ENCODE data around the gene KIZ.
A peak's percentile ranks its signal among the peaks of the same experiment; 100 is the strongest.

The KIZ gene

GRCh38 chr20:21177767-21178166 lies 51.9 kb downstream of the KIZ start:
- no peak for DNase-seq (ENCODE audit: low read depth)

- DNase-seq (ENCODE audit: low read depth): peak; percentile 54
Measured at GRCh38 chr20:21179757-21180156, 53.9 kb downstream of the KIZ start.

- no peak for DNase-seq (ENCODE audit: low read depth)
Measured at GRCh38 chr20:21180248-21180647, 54.4 kb downstream of the KIZ start.

- no peak for DNase-seq (ENCODE audit: low read depth)
Measured at GRCh38 chr20:21181028-21181427, 55.1 kb downstream of the KIZ start.

- peak; percentile 52 for DNase-seq (ENCODE audit: low read depth)
Measured at GRCh38 chr20:21182832-21183563, 57.1 kb downstream of the KIZ start.

- DNase-seq (ENCODE audit: low read depth): no peak
Measured at GRCh38 chr20:21183722-21184121, 57.8 kb downstream of the KIZ start.

GRCh38 chr20:21184819-21185218 lies 58.9 kb downstream of the KIZ start:
- no peak for DNase-seq (ENCODE audit: low read depth)

GRCh38 chr20:21185849-21186248 lies 60.0 kb downstream of the KIZ start:
- DNase-seq (ENCODE audit: low read depth): no peak

- DNase-seq (ENCODE audit: low read depth): no peak
Measured at GRCh38 chr20:21189761-21190523, 64.1 kb downstream of the KIZ start.

GRCh38 chr20:21190869-21191268 lies 65.0 kb downstream of the KIZ start:
- DNase-seq (ENCODE audit: low read depth): no peak

- DNase-seq (ENCODE audit: low read depth): no peak
Measured at GRCh38 chr20:21191839-21192238, 66.0 kb downstream of the KIZ start.

- no peak for DNase-seq (ENCODE audit: low read depth)
Measured at GRCh38 chr20:21202259-21202658, 76.4 kb downstream of the KIZ start.

- DNase-seq (ENCODE audit: low read depth): no peak
Measured at GRCh38 chr20:21203088-21203656, 77.3 kb downstream of the KIZ start.

- no peak for DNase-seq (ENCODE audit: low read depth)
Measured at GRCh38 chr20:21206584-21206983, 80.7 kb downstream of the KIZ start.

- DNase-seq (ENCODE audit: low read depth): no peak
Measured at GRCh38 chr20:21208999-21209398, 83.1 kb downstream of the KIZ start.

GRCh38 chr20:21209668-21210067 lies 83.8 kb downstream of the KIZ start:
- no peak for DNase-seq (ENCODE audit: low read depth)

- DNase-seq (ENCODE audit: low read depth): no peak
Measured at GRCh38 chr20:21213691-21214090, 87.8 kb downstream of the KIZ start.

- no peak for DNase-seq (ENCODE audit: low read depth)
Measured at GRCh38 chr20:21214431-21214830, 88.5 kb downstream of the KIZ start.

GRCh38 chr20:21219686-21220085 lies 93.8 kb downstream of the KIZ start:
- no peak for DNase-seq (ENCODE audit: low read depth)

GRCh38 chr20:21224217-21224616 lies 98.3 kb downstream of the KIZ start:
- no peak for DNase-seq (ENCODE audit: low read depth)

- no peak for DNase-seq (ENCODE audit: low read depth)
Measured at GRCh38 chr20:21225215-21225947, 99.5 kb downstream of the KIZ start.

- DNase-seq (ENCODE audit: low read depth): no peak
Measured at GRCh38 chr20:21228511-21228910, 102.6 kb downstream of the KIZ start.

GRCh38 chr20:21229163-21229562 lies 103.3 kb downstream of the KIZ start:
- no peak for DNase-seq (ENCODE audit: low read depth)

Measured in fibroblast of the conjunctiva (primary cell).